Inflammatory macrophage treated with lipopolysaccharide for 4 hours (primary cell): ENCODE results near the gene TEAD1.

Source experiments
- DNase-seq: peaks from one replicate; pipeline ENCODE4 v3.0.0-alpha.2; 2020

The TEAD1 gene

GRCh38 chr11:12793065-12793464, 118.8 kb downstream of the TEAD1 start:
- DNase-seq: no peak

GRCh38 chr11:12793506-12793905, 119.3 kb downstream of the TEAD1 start:
- DNase-seq: no peak

- DNase-seq: no peak
Observed at GRCh38 chr11:12794576-12795230, 120.5 kb downstream of the TEAD1 start.

GRCh38 chr11:12797996-12798395, 123.8 kb downstream of the TEAD1 start:
- DNase-seq: no peak

GRCh38 chr11:12798609-12799011, 124.4 kb downstream of the TEAD1 start:
- no peak for DNase-seq

- no peak for DNase-seq
Observed at GRCh38 chr11:12799334-12799835, 125.2 kb downstream of the TEAD1 start.

GRCh38 chr11:12800032-12800671, 125.9 kb downstream of the TEAD1 start:
- no peak for DNase-seq

GRCh38 chr11:12800871-12801270, 126.7 kb downstream of the TEAD1 start:
- no peak for DNase-seq

- no peak for DNase-seq
Observed at GRCh38 chr11:12801976-12802375, 127.8 kb downstream of the TEAD1 start.

GRCh38 chr11:12802418-12803085, 128.3 kb downstream of the TEAD1 start:
- no peak for DNase-seq

GRCh38 chr11:12803086-12803826, 129.0 kb downstream of the TEAD1 start:
- no peak for DNase-seq

- no peak for DNase-seq
Observed at GRCh38 chr11:12806113-12806512, 131.9 kb downstream of the TEAD1 start.

GRCh38 chr11:12807621-12808020, 133.4 kb downstream of the TEAD1 start:
- DNase-seq: no peak

- DNase-seq: no peak
Observed at GRCh38 chr11:12808519-12808918, 134.3 kb downstream of the TEAD1 start.

GRCh38 chr11:12809364-12809763, 135.1 kb downstream of the TEAD1 start:
- DNase-seq: no peak

GRCh38 chr11:12809864-12810567, 135.8 kb downstream of the TEAD1 start:
- DNase-seq: no peak

GRCh38 chr11:12810568-12810894, 136.3 kb downstream of the TEAD1 start:
- no peak for DNase-seq

- DNase-seq: no peak
Observed at GRCh38 chr11:12811861-12812260, 137.6 kb downstream of the TEAD1 start.

GRCh38 chr11:12812849-12813248, 138.6 kb downstream of the TEAD1 start:
- DNase-seq: no peak

- DNase-seq: no peak
Observed at GRCh38 chr11:12813371-12814225, 139.4 kb downstream of the TEAD1 start.

GRCh38 chr11:12815129-12815480, 140.9 kb downstream of the TEAD1 start:
- no peak for DNase-seq

GRCh38 chr11:12815931-12816494, 141.8 kb downstream of the TEAD1 start:
- DNase-seq: no peak
